ENCODE results near the gene FOXC2. TPM values are rescaled to one million over a fixed set of nuclear protein-coding genes. Genes with fewer than 3 reads are reported as not detected.

The FOXC2 gene
- total and polyA plus RNA-seq, 9 of the 15 experiments (the other 6 are each of a cell fraction or from before 2014, with no cell fraction given), result 0.01 to 0.11 (median 0.10) TPM; not detected in 5

GRCh38 chr16:86546638-86547013 lies 20.0 kb upstream of the FOXC2 start:
- no peak overlapping the region for H3K4me2 ChIP-seq (ENCODE audit: insufficient read depth, low read length)
- no peaks in the 10 kb centered on the region for H4K20me1 ChIP-seq (replicated peaks; ENCODE audit: control insufficient read depth, insufficient read depth, low read length)
- CTCF ChIA-PET (ENCODE audit: low intra/inter-chr PET ratio), result no interaction called here
- POLR2A ChIA-PET, result no interaction called here
- H2AFZ ChIP-seq (ENCODE audit: low read depth, low read length), result no peak overlapping the region
- no peaks in the 10 kb centered on the region for H3K79me2 ChIP-seq (ENCODE audit: control insufficient read depth, insufficient read depth, low read length)
- peaks cover 3% of the 10 kb centered on the region for H3K9me1 ChIP-seq (ENCODE audit: control insufficient read depth, insufficient read depth, low read length)
- DNase-seq (ENCODE audit: extremely low read depth in 1 of 4, low spot score in 3 of 4) (no peak), FAIRE-seq (no peak), ATAC-seq (no peak)
- intact Hi-C loops (cut with micrococcal nuclease), result no loop called here
- 82% methylated on average over 8 of the region's 8 CpGs for WGBS (ENCODE audit: insufficient coverage, low coverage, missing lambda C conversion rate)
- in situ Hi-C loops (cut with MboI), result no loop called here
- no peak overlapping the region for H3K27ac ChIP-seq (ENCODE audit: extremely low read depth, low read depth, low read length)
- H3K4me1 ChIP-seq (replicated peaks in 1 of 2; ENCODE audit: control insufficient read depth in 2 of 2, insufficient read depth in 2 of 2, low read length in 2 of 2), result no peaks in the 10 kb centered on the region
- no peaks in the 10 kb centered on the region for H3K9me3 ChIP-seq (replicated peaks; ENCODE audit: control insufficient read depth, insufficient read depth, low read depth, low read length)
- H3K27me3 ChIP-seq (ENCODE audit: control insufficient read depth in 2 of 2, insufficient read depth in 2 of 2, low read length in 2 of 2), result no peaks in the 10 kb centered on the region
- no peak for TF ChIP-seq NR1H2 (CRISPR knock-in tag; IDR thresholded peaks at IDR 0.05)
- no peak for TF ChIP-seq CBFA2T2 (conservative IDR thresholded peaks at IDR 0.05)
- TF ChIP-seq KDM5B (IDR thresholded peaks at IDR 0.05; ENCODE audit: insufficient replicate concordance, low read depth, low read length), result no peak
- TF ChIP-seq RAD51 (IDR thresholded peaks at IDR 0.05; ENCODE audit: borderline replicate concordance, low read depth), result no peak
- TF ChIP-seq MLLT1 (IDR thresholded peaks at IDR 0.05), result no peak
- TF ChIP-seq SMAD2 (IDR thresholded peaks at IDR 0.05; ENCODE audit: low read depth, low read length), result no peak
- TF ChIP-seq SFPQ (IDR thresholded peaks at IDR 0.05; ENCODE audit: low read depth, low read length), result no peak
- no peak overlapping the region for H3K9ac ChIP-seq (ENCODE audit: insufficient read depth in 1 of 2, low read depth in 2 of 2, low read length in 2 of 2)
- no peak overlapping the region for H3K4me3 ChIP-seq
- H3K36me3 ChIP-seq (ENCODE audit: control insufficient read depth, insufficient read depth, low read length), result peaks cover 25% of the 10 kb centered on the region; the same call in 2 of the 3 replicates
- BruUV-seq (replicated peaks), result no TSS peak
